Ureter (tissue), 1 donor: ENCODE measurements around the gene CHMP4B. TPM values are rescaled to one million over a fixed set of nuclear protein-coding genes. Genes with fewer than 3 reads are reported as not detected.
A peak's percentile ranks its signal among the peaks of the same experiment; 100 is the strongest.

Experiments used
- DNase-seq: peaks from one replicate; pipeline ENCODE4 v3.0.0-alpha.2; 2020; ENCODE audit warnings: low spot score
- total RNA-seq: library from RNA; stranded (reverse); gene quantifications from one replicate; pipeline ENCODE4 v1.2.4, GENCODE V29; 2023
- donor health status: DM: yes; HTN: yes; CAD: no.

The CHMP4B gene
- total RNA-seq, 1 donor from 2014 or later, result 124 TPM

GRCh38 chr20:33839591-33839990 is 28.4 kb downstream of the CHMP4B start:
- no peak for DNase-seq

DNA sequence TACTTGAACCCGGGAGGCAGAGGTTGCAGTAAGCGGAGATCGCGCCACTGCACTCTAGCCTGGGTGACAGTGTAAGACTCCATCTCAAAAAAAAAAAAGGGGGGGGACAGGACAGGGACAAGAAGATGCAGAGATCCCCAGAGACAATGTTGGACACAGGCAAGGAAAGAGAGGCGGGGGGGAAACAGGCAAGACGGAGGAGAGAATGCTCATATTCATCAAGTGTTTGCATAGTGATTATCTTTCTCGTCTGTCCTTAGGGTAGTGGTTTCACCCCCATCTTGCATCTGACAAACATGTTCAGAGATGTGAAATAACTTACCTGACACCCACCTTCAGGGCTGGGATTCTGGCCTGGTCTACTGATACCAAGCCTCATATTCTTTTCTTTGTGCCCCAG is 29.0 kb downstream of the CHMP4B start:
- no peak for DNase-seq

GRCh38 chr20:33840759-33841435 is 29.7 kb downstream of the CHMP4B start:
- no peak for DNase-seq

- DNase-seq, result no peak
Measured at GRCh38 chr20:33841436-33841799, 30.3 kb downstream of the CHMP4B start.

DNA sequence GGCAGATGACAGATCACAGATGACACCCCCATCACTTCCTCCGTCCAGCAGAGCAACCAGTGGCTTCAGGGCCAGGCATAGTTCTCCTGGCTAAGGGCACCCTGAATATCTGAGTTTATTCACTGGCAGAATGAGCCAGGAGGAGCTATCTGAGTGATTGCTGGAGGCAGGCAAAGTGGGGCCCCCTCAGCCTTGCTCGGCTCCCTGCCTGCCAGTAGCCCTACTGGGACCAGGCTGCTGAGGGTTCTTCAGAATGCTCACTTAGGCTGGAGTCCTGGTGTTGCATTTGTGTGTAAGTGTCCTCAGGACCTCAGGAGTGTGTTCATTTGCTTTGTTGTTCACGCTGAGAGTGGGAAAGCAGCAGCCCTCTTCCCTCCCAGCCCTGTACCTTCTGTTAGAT is 31.2 kb downstream of the CHMP4B start:
- no peak for DNase-seq

- DNase-seq, result no peak
Measured at GRCh38 chr20:33843050-33843449, 31.9 kb downstream of the CHMP4B start.

- no peak for DNase-seq
Measured at GRCh38 chr20:33843854-33844253, 32.7 kb downstream of the CHMP4B start.

- no peak for DNase-seq
Measured at GRCh38 chr20:33846291-33846935, 35.3 kb downstream of the CHMP4B start.

DNA sequence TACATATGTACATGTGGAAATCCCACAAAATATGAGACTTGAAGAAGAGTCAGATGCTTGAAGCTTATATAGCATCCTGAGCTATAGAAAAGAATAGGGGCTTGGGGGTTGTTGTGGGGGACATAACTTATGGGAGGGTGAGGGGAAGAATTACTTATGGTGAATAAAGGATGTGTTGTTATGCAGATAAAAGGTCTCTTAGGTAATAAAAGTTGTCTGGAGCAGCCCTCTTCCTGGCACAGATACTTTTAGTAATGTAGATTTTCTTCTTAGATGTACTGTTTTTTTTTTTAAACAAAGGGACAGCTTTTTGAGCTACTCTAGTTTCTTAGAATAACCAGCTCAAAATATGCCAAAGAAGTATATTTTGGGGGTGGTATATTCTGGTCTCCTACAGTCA is 35.9 kb downstream of the CHMP4B start:
- no peak for DNase-seq

DNA sequence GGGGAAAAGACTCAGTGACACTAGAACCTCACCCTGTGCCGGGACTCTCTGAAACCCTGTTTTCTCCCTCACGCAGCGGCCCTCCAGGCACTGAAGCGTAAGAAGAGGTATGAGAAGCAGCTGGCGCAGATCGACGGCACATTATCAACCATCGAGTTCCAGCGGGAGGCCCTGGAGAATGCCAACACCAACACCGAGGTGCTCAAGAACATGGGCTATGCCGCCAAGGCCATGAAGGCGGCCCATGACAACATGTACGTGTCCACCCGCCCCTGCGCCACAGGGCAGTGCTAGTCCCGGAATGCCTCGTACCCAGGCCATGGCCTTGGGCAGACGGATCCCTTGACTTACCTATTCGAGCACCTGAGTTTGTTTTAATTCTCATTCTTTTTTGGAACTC is 37.2 kb downstream of the CHMP4B start:
- no peak for DNase-seq

DNA sequence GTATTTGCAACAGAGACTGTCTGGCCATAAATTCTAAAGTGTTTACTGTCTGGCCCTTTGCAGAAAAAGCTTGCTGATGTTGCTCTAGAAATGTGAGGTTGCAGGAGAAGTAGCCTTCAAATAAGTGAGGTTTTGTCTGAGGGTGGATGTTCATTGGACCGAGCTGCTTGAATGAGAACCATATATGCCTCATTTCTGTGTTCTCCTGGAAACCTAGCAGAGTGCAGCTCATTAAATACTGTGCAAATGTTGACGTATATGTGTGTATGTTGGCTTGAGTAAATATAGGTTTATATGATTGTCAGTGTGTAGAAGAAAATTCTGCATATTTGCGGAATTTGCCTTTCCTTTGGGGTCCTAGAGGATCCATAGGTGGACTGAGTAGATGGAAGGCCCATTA is 39.0 kb downstream of the CHMP4B start:
- DNase-seq, result no peak

DNA sequence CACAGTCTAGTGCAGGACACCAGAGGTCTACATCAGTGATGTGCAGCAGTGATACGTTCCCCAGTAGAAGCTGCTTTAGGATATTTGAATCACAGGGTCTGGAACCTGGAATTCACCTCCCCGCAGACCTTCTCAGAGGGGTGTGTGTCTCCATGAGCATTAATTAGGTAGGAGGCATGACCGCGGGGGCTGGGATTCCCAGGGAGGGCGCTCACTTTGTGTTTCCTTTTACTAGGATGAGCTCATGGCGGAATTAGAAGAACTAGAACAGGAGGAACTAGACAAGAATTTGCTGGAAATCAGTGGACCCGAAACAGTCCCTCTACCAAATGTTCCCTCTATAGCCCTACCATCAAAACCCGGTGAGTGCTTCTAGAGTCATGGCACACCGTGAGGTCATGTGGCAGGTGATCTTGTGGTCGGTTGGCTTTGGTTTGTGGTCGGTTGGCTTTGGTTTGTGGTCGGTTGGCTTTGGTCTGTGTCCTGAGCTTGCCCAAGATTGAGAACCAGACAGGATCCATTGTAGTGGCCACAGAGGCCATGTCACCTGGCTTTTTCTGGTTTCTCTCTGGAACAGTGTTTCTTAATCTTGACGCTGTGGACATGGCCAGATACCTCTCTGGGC is 40.8 kb downstream of the CHMP4B start:
- no peak for DNase-seq

DNA sequence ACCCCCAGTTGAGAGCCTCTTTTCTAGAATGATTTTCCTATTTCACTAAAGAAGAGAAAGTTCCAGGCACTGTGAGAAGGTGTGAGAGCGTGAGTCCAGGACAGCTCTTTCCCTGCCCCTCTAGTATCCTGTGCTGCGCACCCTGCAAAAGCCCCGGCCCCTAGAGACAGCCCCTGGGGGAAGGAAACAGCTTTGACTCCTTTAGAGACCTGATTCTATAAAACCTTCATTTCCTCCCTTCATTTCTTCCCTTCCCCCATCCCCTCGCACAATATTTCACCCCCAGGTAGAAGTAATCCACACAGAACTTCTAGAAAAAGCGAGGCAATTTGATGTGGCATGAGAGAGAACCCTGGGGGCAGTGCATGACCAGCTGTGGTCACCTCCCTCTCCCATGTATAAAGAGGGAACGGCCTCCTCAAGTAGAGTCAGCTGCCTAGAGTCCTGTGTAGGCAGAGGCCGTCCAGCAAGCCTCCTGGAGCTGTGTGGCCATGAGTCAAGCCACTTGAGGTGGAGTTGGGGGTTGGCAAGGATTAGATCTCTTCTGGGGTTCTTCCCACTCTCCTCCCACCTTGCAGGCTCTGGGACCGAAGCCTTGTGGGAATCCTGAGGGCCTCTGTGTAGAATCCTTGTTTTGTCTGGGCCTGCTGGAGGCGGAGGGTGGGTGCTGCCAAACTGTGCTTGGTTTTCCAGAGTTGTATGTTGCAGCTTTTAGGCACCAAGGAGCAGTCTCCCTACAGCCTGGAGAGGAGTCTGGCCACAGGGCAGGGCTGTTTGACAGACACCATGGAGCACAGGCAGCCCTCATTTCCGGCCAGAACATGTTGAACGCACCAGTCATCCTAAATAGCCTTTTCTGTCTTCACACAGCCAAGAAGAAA is 41.7 kb downstream of the CHMP4B start:
- no peak for DNase-seq

GRCh38 chr20:33853507-33853813 is 42.3 kb downstream of the CHMP4B start:
- no peak for DNase-seq

DNA sequence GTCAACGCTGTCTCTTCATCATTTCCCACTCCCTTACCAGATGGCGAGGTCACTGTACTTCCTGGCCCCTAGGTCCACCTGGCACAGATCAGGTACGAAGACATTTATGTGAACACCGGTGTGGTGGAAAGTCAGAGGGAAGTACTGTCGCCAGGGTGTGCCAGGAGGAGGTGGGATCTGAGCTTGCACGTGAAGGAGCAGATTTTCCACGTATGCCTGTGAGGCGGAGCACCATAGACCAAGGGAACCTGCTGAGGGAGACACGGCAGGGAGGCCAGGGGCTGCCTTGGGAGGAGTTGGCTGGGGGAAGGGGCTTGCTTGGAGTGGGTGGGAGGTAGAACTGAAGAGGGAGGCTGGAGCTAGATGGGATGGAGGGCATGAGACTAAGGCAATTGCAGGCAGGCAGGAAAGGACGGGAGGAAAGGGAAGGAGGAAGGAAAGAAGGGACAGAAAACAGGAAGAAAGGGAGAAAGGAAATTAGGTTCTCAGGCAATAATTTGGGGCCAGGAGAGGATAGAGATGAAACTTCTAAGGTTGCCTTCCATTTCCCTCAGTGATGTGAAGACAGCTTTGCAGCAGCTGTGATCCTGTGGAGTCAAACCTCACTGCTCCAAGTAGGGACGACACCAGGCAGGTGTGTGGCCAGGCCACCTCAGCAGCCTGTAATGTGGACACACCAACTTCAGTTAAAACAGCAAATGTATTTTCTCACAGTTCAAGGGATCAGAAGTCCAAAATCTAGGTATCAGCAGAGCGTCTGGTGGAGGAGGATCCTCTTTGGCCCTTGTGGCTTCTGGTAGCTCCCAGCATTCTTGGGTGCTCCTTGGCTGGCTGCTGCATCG is 46.8 kb downstream of the CHMP4B start:
- DNase-seq, result no peak

DNA sequence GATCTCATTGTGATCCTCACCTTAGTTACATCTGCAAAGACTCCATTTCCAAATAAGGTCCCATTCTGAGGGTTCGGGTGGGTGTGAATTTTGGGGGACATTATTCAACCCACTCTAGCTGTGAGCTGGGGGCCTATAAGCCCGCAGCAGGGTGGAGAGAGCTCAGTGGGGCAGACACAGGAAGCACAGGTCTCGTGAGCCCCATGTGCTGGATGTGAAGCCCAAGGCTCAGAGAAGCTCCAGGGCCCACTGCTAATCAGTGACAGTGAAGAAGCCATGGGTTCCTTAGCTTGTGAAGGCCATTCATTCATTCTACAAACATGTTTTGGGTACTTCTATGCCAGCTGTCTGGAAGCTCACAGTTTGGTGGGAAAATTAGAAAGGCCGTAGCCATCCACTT is 47.5 kb downstream of the CHMP4B start:
- no peak for DNase-seq

GRCh38 chr20:33859157-33859695 is 48.1 kb downstream of the CHMP4B start:
- no peak for DNase-seq

DNA sequence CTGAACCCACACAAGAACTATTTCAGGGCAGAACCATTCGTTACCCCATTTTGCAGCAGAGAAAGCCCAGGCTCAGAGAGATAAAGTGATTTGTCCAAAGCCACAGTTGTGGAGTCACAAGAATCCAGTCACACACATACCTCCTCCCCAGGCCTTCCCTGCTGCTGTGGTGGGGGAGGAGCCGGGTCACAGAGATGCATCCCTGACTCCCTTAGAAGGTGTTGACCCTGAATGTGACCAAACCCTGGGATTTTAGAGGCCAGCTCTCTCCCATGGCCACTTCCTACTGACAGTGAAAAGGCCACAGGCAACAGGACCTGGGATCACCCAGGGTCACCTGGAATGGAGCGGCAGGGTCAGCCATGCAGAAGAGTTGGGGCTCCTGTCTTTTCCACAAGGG is 48.6 kb downstream of the CHMP4B start:
- no peak for DNase-seq

- no peak for DNase-seq
Measured at GRCh38 chr20:33861458-33861857, 50.3 kb downstream of the CHMP4B start.

GRCh38 chr20:33862709-33863403 is 51.7 kb downstream of the CHMP4B start:
- DNase-seq, result peak; percentile 53
